B cell (primary cell): ENCODE measurements around the gene BICDL1. TPM values are rescaled to one million over a fixed set of nuclear protein-coding genes. Genes with fewer than 3 reads are reported as not detected.
A peak's percentile ranks its signal among the peaks of the same experiment; 100 is the strongest.

Experiments used
- ATAC-seq: fragments of 200-7000 bp; cut with Tn5 transposase; one replicate; pipeline ENCODE4 v1.10.0; 2021; ENCODE audit warnings: low read depth, mild to moderate bottlenecking, moderate number of reproducible peaks, moderate library complexity
- CTCF ChIA-PET: fragments of 350-600 bp; sonication (Branson Sonifier 250); formaldehyde crosslinking; loops from one replicate; lab custom pipeline; 2021; ENCODE audit warnings: antibody characterized with exemption, inconsistent platforms; lab: Charles Lee
- POLR2A ChIA-PET: fragments of 350-600 bp; sonication (Branson Sonifier 250); formaldehyde crosslinking; loops from one replicate; lab custom pipeline; 2021; ENCODE audit warnings: antibody characterized with exemption; lab: Charles Lee
- DNase-seq: peaks from one replicate; pipeline ENCODE4 v3.0.0; 2013
- H2AFZ ChIP-seq: 2 replicates; pipeline ENCODE4 v1.6.1; 2012; ENCODE audit warnings: mild to moderate bottlenecking, low read depth, low read length; ENCODE audit not compliant: insufficient read depth, poor library complexity, severe bottlenecking
- H3K27ac ChIP-seq, 2 donors: 1 replicate in 1 of 2; 2 replicates in 1 of 2; pipeline ENCODE4 v1.5.1; 2012 to 2013; ENCODE audit warnings: low read length in 2 of 2, mild to moderate bottlenecking in 2 of 2, moderate library complexity in 1 of 2
- H3K27me3 ChIP-seq, 4 experiments: fragments of 200-600 bp in 1 of 4; sonication (generic) in 1 of 4; replicated peaks in 1 of 4; 1 replicate in 2 of 4; 2 replicates in 2 of 4; pipeline versions ENCODE4 v1.6.1 to v1.7.0; 2013 to 2016; ENCODE audit warnings: low read length in 3 of 4, mild to moderate bottlenecking in 2 of 4, mixed read lengths in 1 of 4, moderate library complexity in 1 of 4; ENCODE audit not compliant: insufficient read depth in 4 of 4, control insufficient read depth in 3 of 4; ENCODE audit errors: control extremely low read depth in 1 of 4
- H3K36me3 ChIP-seq, 2 experiments: replicated peaks in 1 of 2; 1 replicate in 1 of 2; 2 replicates in 1 of 2; pipeline versions ENCODE4 v1.6.1 to v1.7.1; 2013; ENCODE audit warnings: low read length in 1 of 2; ENCODE audit not compliant: insufficient read depth in 2 of 2, control insufficient read depth in 1 of 2; ENCODE audit errors: control extremely low read depth in 1 of 2, extremely low read depth in 1 of 2
- H3K4me1 ChIP-seq, 2 donors: fragments of 200-600 bp in 1 of 2; sonication (generic) in 1 of 2; 1 replicate in 1 of 2; 2 replicates in 1 of 2; pipeline versions ENCODE4 v1.5.1 to v1.6.1; 2013 to 2017; ENCODE audit warnings: low read length in 2 of 2; ENCODE audit not compliant: control insufficient read depth in 2 of 2, insufficient read depth in 2 of 2
- H3K4me2 ChIP-seq: replicated peaks from 2 replicates; pipeline ENCODE3; 2012; ENCODE audit warnings: mild to moderate bottlenecking, low read depth, low read length; ENCODE audit not compliant: poor library complexity, severe bottlenecking
- H3K4me3 ChIP-seq, 5 experiments: fragments of 200-600 bp in 1 of 5; sonication (generic) in 1 of 5; 1 replicate in 3 of 5; 2 replicates in 2 of 5; pipeline versions ENCODE4 v1.5.1 to v1.7.0; 2011 to 2016; ENCODE audit warnings: low read length in 4 of 5, mild to moderate bottlenecking in 4 of 5, low read depth in 2 of 5, control low read depth in 1 of 5, moderate library complexity in 1 of 5; ENCODE audit not compliant: insufficient read depth in 1 of 5; ENCODE audit errors: control extremely low read depth in 1 of 5, extremely low read depth in 1 of 5
- H3K79me2 ChIP-seq: fragments of 200-600 bp; sonication (generic); one replicate; pipeline ENCODE4 v1.6.0; 2016; ENCODE audit warnings: low read length; ENCODE audit not compliant: control insufficient read depth, insufficient read depth
- H3K9ac ChIP-seq: fragments of 200-600 bp; sonication (generic); 2 replicates; pipeline ENCODE4 v1.6.1; 2017; ENCODE audit warnings: mild to moderate bottlenecking, low read length, moderate library complexity
- H3K9me3 ChIP-seq, 3 donors: one replicate each; pipeline versions ENCODE4 v1.6.1 to v1.7.1; 2013; ENCODE audit warnings: low read length in 2 of 3; ENCODE audit not compliant: control insufficient read depth in 2 of 3, insufficient read depth in 1 of 3; ENCODE audit errors: control extremely low read depth in 1 of 3
- H4K20me1 ChIP-seq: 2 replicates; pipeline ENCODE4 v1.6.0; 2012; ENCODE audit warnings: mild to moderate bottlenecking, low read length; ENCODE audit not compliant: insufficient read depth, control insufficient read depth, poor library complexity, severe bottlenecking
- H3K27ac Mint-ChIP-seq: one replicate; pipeline ENCODE4 v1.8.0; 2021; ENCODE audit warnings: mixed read lengths
- H3K27me3 Mint-ChIP-seq: one replicate; pipeline ENCODE4 v1.8.0; 2021; ENCODE audit warnings: mixed read lengths
- H3K4me1 Mint-ChIP-seq: one replicate; pipeline ENCODE4 v1.8.0; 2021; ENCODE audit warnings: mixed read lengths
- H3K4me3 Mint-ChIP-seq: one replicate; pipeline ENCODE4 v1.8.0; 2021; ENCODE audit warnings: mixed read lengths
- H3K9me3 Mint-ChIP-seq: one replicate; pipeline ENCODE4 v1.8.0; 2022; ENCODE audit warnings: mixed read lengths; ENCODE audit not compliant: insufficient read depth
- EZH2 ChIP-seq: IDR thresholded peaks from 2 replicates; pipeline ENCODE4 v1.6.1; 2012; ENCODE audit warnings: borderline replicate concordance, low read depth, mild to moderate bottlenecking, moderate library complexity, low read length; ENCODE audit not compliant: insufficient read depth, poor library complexity, severe bottlenecking
- WGBS: methylation state at CpG from one replicate; pipeline ENCODE4 v1.1.5; 2013; ENCODE audit warnings: missing lambda C conversion rate; ENCODE audit not compliant: insufficient coverage; 5-methylcytosine and 5-hydroxymethylcytosine counted together
- intact Hi-C: fragments of 100-400 bp; cut with micrococcal nuclease; formaldehyde crosslinking; loops from one replicate; pipeline ENCODE4 v1.10.0; 2022
- polyA plus RNA-seq: library from polyadenylated mRNA; depleted of rRNA; stranded (reverse); fragments of >200 nt; gene quantifications from 2 replicates; pipeline ENCODE4 v1.2.3, GENCODE V29; 2012
- total RNA-seq, 2 donors: library from RNA; stranded (reverse); fragments of 120-200 nt in 1 of 2; gene quantifications; 1 replicate in 1 of 2; 2 replicates in 1 of 2; pipeline versions ENCODE4 v1.2.3 to v1.2.4, GENCODE V29; 2013 to 2022
- TF ChIP-seq, protein P1 (sequence below): fragments of 200-600 bp; IDR thresholded peaks from one replicate; pipeline ENCODE4 v1.8.0; 2022; ENCODE audit warnings: antibody characterized with exemption, mild to moderate bottlenecking

The BICDL1 gene
- total and polyA plus RNA-seq, 2 donors (not counting 1 experiment from before 2014, with no cell fraction given) = 15.6 to 41.5 TPM

DNA sequence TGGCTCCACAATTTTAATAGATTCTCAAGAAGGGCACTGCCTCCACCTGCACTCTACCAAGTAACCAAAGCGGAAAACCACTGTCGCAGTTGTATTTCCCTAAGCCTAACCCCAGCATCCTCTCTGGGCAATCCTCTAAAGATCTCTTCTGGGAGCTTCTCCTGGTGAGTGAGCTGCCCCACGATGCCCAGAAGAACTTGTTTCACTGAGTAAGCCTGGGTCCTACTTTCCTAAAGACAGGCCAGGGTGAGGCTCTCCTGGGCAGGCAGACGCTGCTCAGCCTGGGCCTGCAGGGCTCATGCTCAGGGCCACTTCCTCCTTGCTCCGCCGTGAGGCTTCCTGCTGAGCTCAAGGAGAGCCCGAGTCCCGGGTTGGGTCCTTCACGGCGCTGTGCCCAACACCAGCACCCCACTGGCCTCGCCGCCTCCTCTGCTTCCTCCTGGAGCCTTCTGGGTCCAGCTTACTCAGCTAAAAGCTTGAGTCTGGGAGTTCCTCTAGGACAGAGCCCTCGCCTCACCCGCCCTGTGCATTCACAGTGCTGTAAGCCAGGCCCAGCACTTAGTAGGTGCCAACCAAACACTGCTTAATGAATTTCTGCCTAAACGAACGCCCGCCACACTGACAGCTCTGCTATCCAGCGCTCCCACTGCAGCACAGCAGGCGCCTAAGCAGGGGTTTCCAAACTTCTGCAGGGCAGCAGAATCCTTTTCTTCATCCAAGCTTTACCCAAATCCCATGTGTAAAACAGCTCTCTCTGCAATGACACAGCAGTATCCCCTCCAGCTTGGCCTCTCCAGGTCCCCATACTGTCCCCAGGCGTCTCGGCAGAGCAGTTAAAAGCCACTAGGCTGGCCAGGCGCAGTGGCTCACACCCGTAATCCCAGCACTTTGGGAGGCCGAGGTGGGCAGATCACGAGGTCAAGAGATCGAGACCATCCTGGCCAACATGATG lies 121.8 kb downstream of the BICDL1 start:
- TF ChIP-seq EZH2 = no peak
- TF ChIP-seq, protein P1, sequence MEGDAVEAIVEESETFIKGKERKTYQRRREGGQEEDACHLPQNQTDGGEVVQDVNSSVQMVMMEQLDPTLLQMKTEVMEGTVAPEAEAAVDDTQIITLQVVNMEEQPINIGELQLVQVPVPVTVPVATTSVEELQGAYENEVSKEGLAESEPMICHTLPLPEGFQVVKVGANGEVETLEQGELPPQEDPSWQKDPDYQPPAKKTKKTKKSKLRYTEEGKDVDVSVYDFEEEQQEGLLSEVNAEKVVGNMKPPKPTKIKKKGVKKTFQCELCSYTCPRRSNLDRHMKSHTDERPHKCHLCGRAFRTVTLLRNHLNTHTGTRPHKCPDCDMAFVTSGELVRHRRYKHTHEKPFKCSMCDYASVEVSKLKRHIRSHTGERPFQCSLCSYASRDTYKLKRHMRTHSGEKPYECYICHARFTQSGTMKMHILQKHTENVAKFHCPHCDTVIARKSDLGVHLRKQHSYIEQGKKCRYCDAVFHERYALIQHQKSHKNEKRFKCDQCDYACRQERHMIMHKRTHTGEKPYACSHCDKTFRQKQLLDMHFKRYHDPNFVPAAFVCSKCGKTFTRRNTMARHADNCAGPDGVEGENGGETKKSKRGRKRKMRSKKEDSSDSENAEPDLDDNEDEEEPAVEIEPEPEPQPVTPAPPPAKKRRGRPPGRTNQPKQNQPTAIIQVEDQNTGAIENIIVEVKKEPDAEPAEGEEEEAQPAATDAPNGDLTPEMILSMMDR = no peak
- Histone ChIP-seq H3K4me1 (peaks cover 44 to 55% of the 10 kb centered on the region in 2 donors), H3K9ac (peak overlapping the region; percentile 19), H3K4me2 (peak overlapping the region; percentile 72), H3K9me3 (no peaks in the 10 kb centered on the region), H3K79me2 (peaks cover 85% of the 10 kb centered on the region), H3K4me3 (peak overlapping the region in 3 of 5 experiments; percentile 9 to 25 (median 21)), H3K36me3 (peaks cover 0 to 23% of the 10 kb centered on the region in 2 experiments), H3K27me3 (no peaks in the 10 kb centered on the region), H3K27ac (peak overlapping the region; percentile 59 to 72), H4K20me1 (peaks cover 100% of the 10 kb centered on the region), H2AFZ (peak overlapping the region; percentile 38)
- peak; percentile 79 for DNase-seq
- intact Hi-C loops = loop anchor here (1.0 kb wide), 1 partner anchor 24 kb away; no protein-coding TSS in a partner anchor
- ChIA-PET POLR2A (interaction anchor here (1.4 to 2.0 kb wide), 2 partner anchors 24 to 91 kb away, joined by 5 to 13 read pairs; partner anchors contain the start of gene RPLP0), CTCF (interaction anchor here (0.7 to 1.0 kb wide), 2 partner anchors 9 to 24 kb away, joined by 5 to 10 read pairs; no protein-coding TSS in a partner anchor)
- ATAC-seq = peak; percentile 88
- no peaks in the 10 kb centered on the region for H3K27me3 Mint-ChIP-seq
- no peaks in the 10 kb centered on the region for H3K9me3 Mint-ChIP-seq
- WGBS = 28% methylated on average over 24 of the region's 26 CpGs
- H3K4me1 Mint-ChIP-seq = peaks cover 60% of the 10 kb centered on the region
- peak overlapping the region; percentile 81 for H3K4me3 Mint-ChIP-seq
- H3K27ac Mint-ChIP-seq = peak overlapping the region; percentile 87
